ENCODE measurements around the gene RPL13. TPM values are rescaled to one million over a fixed set of nuclear protein-coding genes. Genes with fewer than 3 reads are reported as not detected.

Gene RPL13
- total RNA-seq, 1 experiment from 2014 or later, result 3,073 TPM

- in situ Hi-C loops (cut with HindIII; ENCODE audit: low pct_unique_long_range_greater_than_20kb, low sequenced_read_pairs), result no loop called here
- DNase-seq (ENCODE audit: low read depth, low spot score), result no peak
Measured at GRCh38 chr16:89540557-89540956, 19.9 kb upstream of the RPL13 start.

- DNase-seq (ENCODE audit: low read depth, low spot score), result no peak
- in situ Hi-C loops (cut with HindIII; ENCODE audit: low pct_unique_long_range_greater_than_20kb, low sequenced_read_pairs), result no loop called here
Measured at GRCh38 chr16:89541792-89542191, 18.7 kb upstream of the RPL13 start.

DNA sequence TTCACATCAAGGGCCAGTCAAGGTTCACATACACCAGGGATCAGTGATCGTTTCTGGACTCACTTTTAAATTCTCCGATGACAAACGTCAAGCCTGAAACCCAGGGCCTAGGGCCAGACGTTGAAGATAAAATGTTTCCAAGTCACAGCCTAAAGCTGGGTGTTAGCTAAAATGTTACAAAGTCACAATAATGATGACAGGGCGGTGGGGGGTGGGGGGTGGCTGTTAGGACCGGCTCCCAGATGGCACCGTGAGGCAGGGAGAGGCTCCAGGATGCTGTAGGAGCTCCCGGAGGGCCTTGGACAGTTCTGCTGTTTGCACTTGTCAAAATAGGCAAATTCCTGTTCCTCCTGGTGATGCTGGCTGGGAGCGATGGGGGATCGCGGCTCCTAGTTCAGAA is 16.4 kb upstream of the RPL13 start:
- in situ Hi-C loops (cut with HindIII; ENCODE audit: low pct_unique_long_range_greater_than_20kb, low sequenced_read_pairs), result no loop called here

GRCh38 chr16:89544713-89545043 is 15.8 kb upstream of the RPL13 start:
- in situ Hi-C loops (cut with HindIII; ENCODE audit: low pct_unique_long_range_greater_than_20kb, low sequenced_read_pairs), result no loop called here
- no peak for DNase-seq (ENCODE audit: low read depth, low spot score)

More for the DNA sequence above, 16.4 kb upstream of the RPL13 start:
- DNase-seq (ENCODE audit: low read depth, low spot score), result no peak

DNA sequence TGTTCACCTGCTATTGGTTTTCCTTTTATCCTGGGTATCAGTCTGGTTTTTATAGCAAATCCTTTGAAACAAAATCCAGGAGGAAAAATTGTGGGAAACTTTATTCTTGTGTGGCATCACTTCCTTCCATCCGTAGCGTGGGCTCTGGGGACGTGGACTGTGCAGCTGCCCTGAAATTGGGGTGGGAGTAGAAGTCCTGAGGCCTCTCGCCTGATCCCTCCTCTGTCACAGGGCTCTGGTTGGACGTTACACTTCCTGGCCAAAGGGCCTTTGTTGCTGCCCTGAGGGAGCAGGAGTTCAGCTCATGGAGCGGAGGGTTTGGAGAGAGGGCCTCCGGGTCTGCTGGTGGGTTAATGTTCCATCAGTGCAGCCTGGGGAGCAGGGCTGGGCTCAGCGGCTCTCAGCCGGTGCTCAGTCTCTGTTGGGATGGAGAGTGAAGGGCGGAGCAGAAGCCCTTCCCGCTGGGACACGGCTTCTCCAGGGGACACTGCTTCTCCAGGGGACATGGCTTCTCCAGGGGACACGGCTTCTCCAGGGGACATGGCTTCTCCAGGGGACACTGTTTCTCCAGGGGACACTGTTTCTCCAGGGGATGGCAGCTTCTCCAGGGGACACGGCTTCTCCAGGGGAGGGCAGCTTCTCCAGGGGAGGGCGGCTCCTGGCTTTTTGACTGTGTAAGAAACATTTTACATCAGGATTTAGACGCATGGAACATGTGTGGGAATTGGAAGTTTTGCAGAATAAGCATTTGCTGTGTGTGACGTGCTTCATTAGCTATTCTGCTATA is 15.2 kb upstream of the RPL13 start:
- in situ Hi-C loops (cut with HindIII; ENCODE audit: low pct_unique_long_range_greater_than_20kb, low sequenced_read_pairs), result no loop called here

GRCh38 chr16:89545831-89546574 is 14.5 kb upstream of the RPL13 start:
- in situ Hi-C loops (cut with HindIII; ENCODE audit: low pct_unique_long_range_greater_than_20kb, low sequenced_read_pairs), result no loop called here
- no peak for DNase-seq (ENCODE audit: low read depth, low spot score)

More for the DNA sequence above, 15.2 kb upstream of the RPL13 start:
- DNase-seq (ENCODE audit: low read depth, low spot score), result no peak

- in situ Hi-C loops (cut with HindIII; ENCODE audit: low pct_unique_long_range_greater_than_20kb, low sequenced_read_pairs), result no loop called here
- DNase-seq (ENCODE audit: low read depth, low spot score), result no peak
Measured at GRCh38 chr16:89546781-89547180, 13.7 kb upstream of the RPL13 start.

DNA sequence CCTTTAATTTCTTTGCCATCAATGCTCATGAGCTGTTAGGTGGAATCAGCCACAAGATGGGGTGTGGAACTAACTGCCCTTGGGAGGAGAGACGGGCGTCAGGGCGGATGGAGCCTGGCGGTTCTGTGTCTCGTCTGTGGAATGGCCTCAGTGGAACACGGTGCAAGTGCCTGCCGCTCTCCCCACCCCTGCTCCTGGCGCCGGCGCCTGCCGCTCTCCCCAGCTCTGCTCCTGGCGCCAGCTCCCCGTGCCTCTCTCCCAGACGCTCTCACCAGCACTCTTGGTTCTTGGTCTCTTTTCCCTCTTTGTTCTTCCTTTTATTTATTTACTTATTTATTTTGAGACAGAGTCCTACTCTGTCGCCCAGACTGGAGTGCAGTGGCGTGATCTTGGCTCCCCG is 13.2 kb upstream of the RPL13 start:
- DNase-seq (ENCODE audit: low read depth, low spot score), result no peak
- in situ Hi-C loops (cut with HindIII; ENCODE audit: low pct_unique_long_range_greater_than_20kb, low sequenced_read_pairs), result no loop called here

DNA sequence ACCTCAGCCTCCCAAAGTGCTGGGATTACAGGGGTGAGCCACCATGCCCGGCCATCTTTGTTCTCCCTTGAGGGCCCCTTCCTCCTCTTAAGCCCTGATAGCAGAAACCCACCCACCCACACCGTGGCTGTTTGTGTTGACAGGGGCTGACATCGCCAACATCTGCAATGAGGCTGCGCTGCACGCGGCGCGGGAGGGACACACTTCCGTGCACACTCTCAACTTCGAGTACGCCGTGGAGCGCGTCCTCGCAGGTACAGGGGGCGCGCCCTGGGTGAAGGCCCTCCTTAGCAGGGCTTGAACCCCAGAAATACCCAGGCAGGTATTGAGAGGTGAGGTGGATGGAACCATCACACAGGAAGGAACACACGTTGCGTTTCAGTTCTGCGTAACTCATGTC is 12.6 kb upstream of the RPL13 start:
- DNase-seq (ENCODE audit: low read depth, low spot score), result no peak
- in situ Hi-C loops (cut with HindIII; ENCODE audit: low pct_unique_long_range_greater_than_20kb, low sequenced_read_pairs), result no loop called here

DNA sequence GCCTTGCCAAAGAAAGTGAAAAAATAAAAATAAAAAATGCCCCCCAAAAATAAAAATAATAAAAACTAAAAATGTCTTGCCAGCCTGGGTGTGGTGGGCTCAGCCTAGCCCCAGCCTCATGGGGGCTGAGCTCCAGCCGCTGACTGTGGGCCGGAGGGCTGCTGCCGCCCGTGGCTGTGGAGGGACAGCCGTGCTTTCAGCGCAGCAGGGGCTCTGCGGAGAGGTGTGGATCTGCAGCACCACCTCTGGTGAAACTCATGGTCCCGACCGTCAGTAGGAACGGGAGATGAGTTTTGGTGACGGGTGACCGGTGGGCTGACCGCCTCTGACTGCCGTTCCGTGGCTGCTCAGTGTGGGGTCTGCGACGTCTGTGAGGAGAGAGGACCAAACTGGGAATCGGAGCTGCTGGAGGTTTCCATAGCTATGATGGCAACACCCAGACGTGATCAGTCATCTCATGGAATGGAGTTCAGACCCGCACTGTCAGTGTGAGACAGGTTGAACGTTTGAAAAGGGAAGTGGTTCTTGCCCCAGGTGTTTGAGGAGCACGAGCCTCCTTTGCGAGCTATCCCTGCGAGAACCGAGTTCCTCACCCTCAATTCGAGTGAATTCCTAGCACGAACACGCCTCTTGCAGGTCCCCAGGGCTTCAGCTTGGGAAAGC is 12.0 kb upstream of the RPL13 start:
- no peak for DNase-seq (ENCODE audit: low read depth, low spot score)
- in situ Hi-C loops (cut with HindIII; ENCODE audit: low pct_unique_long_range_greater_than_20kb, low sequenced_read_pairs), result no loop called here

DNA sequence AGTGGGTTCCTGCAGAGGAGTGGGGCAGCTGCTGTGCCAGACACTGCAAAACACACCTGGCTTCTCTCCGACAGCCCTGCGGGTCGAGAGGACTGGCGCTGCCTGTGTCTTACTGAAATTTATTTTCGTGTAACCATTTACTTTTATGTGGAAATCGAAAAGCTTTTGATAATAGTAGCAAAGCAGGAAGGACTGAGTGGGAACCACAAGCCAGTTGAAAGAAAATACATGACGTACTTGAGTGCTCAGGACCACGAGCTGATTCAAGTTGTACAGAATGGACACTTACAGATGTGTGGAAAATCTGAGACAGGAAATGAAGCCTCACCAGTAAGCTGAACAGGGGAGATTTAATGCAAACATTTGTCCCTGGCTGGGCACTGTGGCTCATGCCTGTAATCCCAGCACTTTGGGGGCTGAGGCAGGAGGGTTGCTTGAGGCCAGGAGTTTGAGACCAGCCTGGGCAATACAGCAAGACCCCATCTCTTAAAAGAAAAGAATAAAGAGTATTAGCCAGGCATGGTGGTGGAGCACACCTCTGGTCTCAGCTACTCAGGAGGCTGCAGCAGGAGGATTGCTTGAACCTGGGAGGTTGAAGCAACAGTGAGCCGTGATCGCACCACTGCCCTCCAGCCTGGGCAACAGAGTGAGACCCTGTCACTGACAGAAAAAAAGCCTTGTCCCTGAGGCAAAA is 11.3 kb upstream of the RPL13 start:
- in situ Hi-C loops (cut with HindIII; ENCODE audit: low pct_unique_long_range_greater_than_20kb, low sequenced_read_pairs), result no loop called here
- no peak for DNase-seq (ENCODE audit: low read depth, low spot score)

- DNase-seq (ENCODE audit: low read depth, low spot score), result no peak
- in situ Hi-C loops (cut with HindIII; ENCODE audit: low pct_unique_long_range_greater_than_20kb, low sequenced_read_pairs), result no loop called here
Measured at GRCh38 chr16:89550421-89551007, 10.0 kb upstream of the RPL13 start.

GRCh38 chr16:89552329-89552728 is 8.2 kb upstream of the RPL13 start:
- in situ Hi-C loops (cut with HindIII; ENCODE audit: low pct_unique_long_range_greater_than_20kb, low sequenced_read_pairs), result no loop called here
- DNase-seq (ENCODE audit: low read depth, low spot score), result no peak

DNA sequence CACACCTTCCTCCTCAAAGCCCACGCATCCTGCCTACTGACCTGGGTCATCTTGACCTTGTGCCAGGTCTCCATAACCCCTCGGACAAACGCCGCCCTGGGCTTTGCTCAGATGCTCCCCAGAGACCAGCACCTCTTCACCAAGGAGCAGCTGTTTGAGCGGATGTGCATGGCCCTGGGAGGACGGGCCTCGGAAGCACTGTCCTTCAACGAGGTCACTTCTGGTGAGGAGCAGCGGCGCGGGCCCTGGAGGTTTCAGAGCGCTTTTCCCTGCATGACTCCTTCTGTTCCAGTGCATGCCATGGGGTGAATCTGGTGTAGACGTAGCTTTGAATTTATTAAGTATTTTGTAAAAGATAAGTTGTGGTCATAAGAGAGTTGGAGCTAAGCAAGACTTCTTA is 7.6 kb upstream of the RPL13 start:
- in situ Hi-C loops (cut with HindIII; ENCODE audit: low pct_unique_long_range_greater_than_20kb, low sequenced_read_pairs), result no loop called here
- no peak for DNase-seq (ENCODE audit: low read depth, low spot score)

- in situ Hi-C loops (cut with HindIII; ENCODE audit: low pct_unique_long_range_greater_than_20kb, low sequenced_read_pairs), result no loop called here
- no peak for DNase-seq (ENCODE audit: low read depth, low spot score)
Measured at GRCh38 chr16:89553733-89554132, 6.7 kb upstream of the RPL13 start.

DNA sequence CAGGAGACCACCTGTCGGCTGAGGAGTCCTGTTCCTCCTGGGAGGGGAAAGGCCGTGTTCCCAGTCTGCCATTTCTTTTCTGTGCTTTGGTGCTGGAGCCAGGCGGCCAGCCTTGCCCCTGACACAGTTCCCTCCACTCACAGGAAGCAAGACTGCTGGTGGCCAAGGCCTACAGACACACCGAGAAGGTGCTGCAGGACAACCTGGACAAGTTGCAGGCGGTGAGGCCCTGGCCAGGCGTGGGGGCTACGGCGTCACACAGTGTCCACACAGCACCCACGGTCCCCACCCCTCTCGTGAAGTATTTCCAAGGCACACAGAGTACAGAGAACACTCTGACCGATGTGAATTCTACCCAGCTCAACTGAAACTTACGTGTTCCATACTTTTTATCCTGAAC is 6.1 kb upstream of the RPL13 start:
- in situ Hi-C loops (cut with HindIII; ENCODE audit: low pct_unique_long_range_greater_than_20kb, low sequenced_read_pairs), result no loop called here

GRCh38 chr16:89555265-89555664 is 5.2 kb upstream of the RPL13 start:
- DNase-seq (ENCODE audit: low read depth, low spot score), result no peak
- in situ Hi-C loops (cut with HindIII; ENCODE audit: low pct_unique_long_range_greater_than_20kb, low sequenced_read_pairs), result no loop called here

More for the DNA sequence above, 6.1 kb upstream of the RPL13 start:
- DNase-seq (ENCODE audit: low read depth, low spot score), result no peak

- no peak for DNase-seq (ENCODE audit: low read depth, low spot score)
- in situ Hi-C loops (cut with HindIII; ENCODE audit: low pct_unique_long_range_greater_than_20kb, low sequenced_read_pairs), result no loop called here
Measured at GRCh38 chr16:89555780-89556179, 4.7 kb upstream of the RPL13 start.
